C4-2B (cell line): ENCODE data around the gene ZNF723.

Experiments
- ZFX ChIP-seq: fragments of 450-650 bp; IDR thresholded peaks from 2 replicates; pipeline ENCODE4 v1.6.1; 2017
- TF ChIP-seq, protein P1 (sequence below): fragments of 450-650 bp; conservative IDR thresholded peaks from 2 replicates; pipeline ENCODE4 v1.5.1; 2017; ENCODE audit warnings: mild to moderate bottlenecking

DNA sequence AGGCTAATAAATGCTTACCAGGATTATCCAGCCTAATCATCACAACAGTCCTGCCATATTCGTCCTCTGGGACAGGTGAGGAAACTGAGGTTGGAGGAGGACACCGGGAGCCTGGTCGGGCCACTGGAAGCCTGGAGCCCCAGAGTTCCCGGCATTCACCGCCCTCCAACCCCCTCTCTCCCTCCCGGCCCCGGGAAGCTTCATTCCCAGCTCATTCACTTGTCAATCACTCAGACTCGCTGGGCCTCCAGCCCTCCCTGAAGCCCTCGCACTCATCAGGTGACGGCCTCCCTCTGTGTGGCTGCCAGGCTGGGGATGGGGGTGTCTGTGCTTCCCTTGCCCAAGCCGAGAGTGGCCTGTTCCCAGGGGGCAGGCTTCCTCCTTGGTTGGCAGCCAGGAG is 25.7 kb upstream of the ZNF723 start:
- TF ChIP-seq, protein P1, sequence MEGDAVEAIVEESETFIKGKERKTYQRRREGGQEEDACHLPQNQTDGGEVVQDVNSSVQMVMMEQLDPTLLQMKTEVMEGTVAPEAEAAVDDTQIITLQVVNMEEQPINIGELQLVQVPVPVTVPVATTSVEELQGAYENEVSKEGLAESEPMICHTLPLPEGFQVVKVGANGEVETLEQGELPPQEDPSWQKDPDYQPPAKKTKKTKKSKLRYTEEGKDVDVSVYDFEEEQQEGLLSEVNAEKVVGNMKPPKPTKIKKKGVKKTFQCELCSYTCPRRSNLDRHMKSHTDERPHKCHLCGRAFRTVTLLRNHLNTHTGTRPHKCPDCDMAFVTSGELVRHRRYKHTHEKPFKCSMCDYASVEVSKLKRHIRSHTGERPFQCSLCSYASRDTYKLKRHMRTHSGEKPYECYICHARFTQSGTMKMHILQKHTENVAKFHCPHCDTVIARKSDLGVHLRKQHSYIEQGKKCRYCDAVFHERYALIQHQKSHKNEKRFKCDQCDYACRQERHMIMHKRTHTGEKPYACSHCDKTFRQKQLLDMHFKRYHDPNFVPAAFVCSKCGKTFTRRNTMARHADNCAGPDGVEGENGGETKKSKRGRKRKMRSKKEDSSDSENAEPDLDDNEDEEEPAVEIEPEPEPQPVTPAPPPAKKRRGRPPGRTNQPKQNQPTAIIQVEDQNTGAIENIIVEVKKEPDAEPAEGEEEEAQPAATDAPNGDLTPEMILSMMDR, result no peak
- no peak for TF ChIP-seq ZFX
